ENCODE results near the gene ANKIB1. TPM values are rescaled to one million over a fixed set of nuclear protein-coding genes. Genes with fewer than 3 reads are reported as not detected.

The ANKIB1 gene
- total RNA-seq, 2 experiments from 2014 or later: 25.3 to 42.3 TPM

- peak; percentile 44 for DNase-seq (ENCODE audit: low spot score)
- POLR2A ChIA-PET: interaction anchor here (0.5 to 2.3 kb wide), 18 partner anchors 9 to 366 kb away, joined by 3 to 11 read pairs (median 4); partner anchors contain the start of genes CYP51A1, GATAD1, MTERF1 and PEX1
- CTCF ChIA-PET (ENCODE audit: unreplicated experiment): interaction anchor here (1.0 to 1.3 kb wide), 2 partner anchors 36 to 113 kb away, joined by 3 to 4 read pairs; partner anchors contain the start of gene CYP51A1
Measured at GRCh38 chr7:92246360-92247101, 757 bp downstream of the ANKIB1 start.

GRCh38 chr7:92250603-92251002 lies 4.8 kb downstream of the ANKIB1 start:
- Histone ChIP-seq H3K79me2 (ENCODE audit: insufficient read depth, low read depth, low read length) (peaks cover 90% of the 10 kb centered on the region), H3K36me3 (ENCODE audit: insufficient read depth, low read length) (peaks cover 55% of the 10 kb centered on the region), H3K9me3 (ENCODE audit: low read length) (peaks cover 24% of the 10 kb centered on the region; the same call in 1 of the 2 replicates), H2AFZ (ENCODE audit: low read length) (no peak overlapping the region), H3K4me1 (ENCODE audit: insufficient read depth, low read length, poor library complexity, severe bottlenecking) (peaks cover 14% of the 10 kb centered on the region), H3K4me3 (ENCODE audit: low read depth, low read length, poor library complexity, severe bottlenecking) (no peak overlapping the region), H3K4me2 (ENCODE audit: low read length) (no peak overlapping the region), H4K20me1 (ENCODE audit: insufficient read depth, low read length) (peaks cover 15% of the 10 kb centered on the region; the same call in 1 of the 2 replicates), H3K9me2 (ENCODE audit: insufficient read depth, low read length) (no peaks in the 10 kb centered on the region), H3K27ac (ENCODE audit: low read depth, low read length, poor library complexity, severe bottlenecking) (no peak overlapping the region)
- ChIA-PET CTCF (ENCODE audit: unreplicated experiment) (no interaction called here), POLR2A (interaction anchor here (1.3 to 1.8 kb wide), 3 partner anchors 9 to 23 kb away, joined by 3 to 5 read pairs (median 3); no protein-coding TSS in a partner anchor)
- intact Hi-C loops (cut with micrococcal nuclease; ENCODE audit: unreplicated experiment): no loop called here
- DNase-seq (ENCODE audit: low spot score): no peak
- TF ChIP-seq EZH2phosphoT487 (IDR thresholded peaks at IDR 0.05; ENCODE audit: borderline replicate concordance, low read depth, low read length) (no peak), CTCF (conservative IDR thresholded peaks at IDR 0.05; ENCODE audit: low read length) (no peak)
- BruUV-seq (replicated peaks): no TSS peak

More at GRCh38 chr7:92246360-92247101, 757 bp downstream of the ANKIB1 start:
- Histone ChIP-seq H3K4me3 (ENCODE audit: low read depth, low read length, poor library complexity, severe bottlenecking) (peak overlapping the region; percentile 89), H3K79me2 (ENCODE audit: insufficient read depth, low read depth, low read length) (peaks cover 86% of the 10 kb centered on the region), H2AFZ (ENCODE audit: low read length) (peak overlapping the region; percentile 73), H3K4me1 (ENCODE audit: insufficient read depth, low read length, poor library complexity, severe bottlenecking) (peaks cover 23% of the 10 kb centered on the region), H3K9me2 (ENCODE audit: insufficient read depth, low read length) (no peaks in the 10 kb centered on the region), H3K27ac (ENCODE audit: low read depth, low read length, poor library complexity, severe bottlenecking) (peak overlapping the region; percentile 76), H3K9me3 (ENCODE audit: low read length) (no peaks in the 10 kb centered on the region), H3K36me3 (ENCODE audit: insufficient read depth, low read length) (peaks cover 34% of the 10 kb centered on the region), H4K20me1 (ENCODE audit: insufficient read depth, low read length) (peaks cover 15% of the 10 kb centered on the region; the same call in 1 of the 2 replicates), H3K4me2 (ENCODE audit: low read length) (peak overlapping the region; percentile 91)
- TF ChIP-seq EZH2phosphoT487 (IDR thresholded peaks at IDR 0.05; ENCODE audit: borderline replicate concordance, low read depth, low read length) (no peak), CTCF (conservative IDR thresholded peaks at IDR 0.05; ENCODE audit: low read length) (no peak)
- intact Hi-C loops (cut with micrococcal nuclease; ENCODE audit: unreplicated experiment): loop anchor here (2.0 to 10.0 kb wide), 5 partner anchors 201 to 1522 kb away; partner anchors contain the start of genes AKAP9, CDK6, GATAD1 and PEX1
- BruUV-seq (replicated peaks): no TSS peak

All from OCI-LY7 (cell line).